Hepatocyte (in vitro differentiated cells): ENCODE measurements around the gene SYTL5.

ENCODE experiments used
- CTCF ChIP-seq: fragments of 200-600 bp; sonication (generic); IDR thresholded peaks from 2 replicates; pipeline ENCODE4 v1.5.1; 2016; ENCODE audit warnings: antibody characterized with exemption, mild to moderate bottlenecking; ENCODE audit not compliant: poor library complexity
- EZH2 ChIP-seq: fragments of 200-600 bp; sonication (generic); IDR thresholded peaks from 2 replicates; pipeline ENCODE4 v1.6.1; 2016; ENCODE audit warnings: antibody characterized with exemption, mild to moderate bottlenecking, borderline replicate concordance

DNA sequence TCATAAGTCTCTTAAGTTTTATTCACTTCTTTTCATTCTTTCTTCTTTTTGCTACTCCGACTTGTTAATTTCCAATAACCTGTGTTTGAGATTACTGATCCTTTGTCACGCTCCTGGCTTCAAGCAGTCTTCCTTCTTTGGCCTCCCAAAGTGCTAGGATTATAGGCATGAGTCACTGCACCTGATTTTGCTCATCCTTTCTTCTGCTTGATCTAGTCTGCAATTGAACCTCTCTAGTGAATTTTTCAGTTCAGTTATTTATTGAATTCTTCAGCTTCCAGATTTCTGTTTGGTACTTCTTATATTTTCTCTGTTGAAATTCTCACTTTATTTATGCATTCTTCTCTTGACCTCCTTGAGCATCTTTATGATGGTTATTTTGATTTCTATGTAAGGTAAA is 38.6 kb upstream of the SYTL5 start:
- TF ChIP-seq CTCF (no peak), EZH2 (no peak)
